H9 (cell line): Measurements from ENCODE around the gene PCDH17. TPM values are rescaled to one million over a fixed set of nuclear protein-coding genes. Genes with fewer than 3 reads are reported as not detected.

Source experiments
- DNase-seq: peaks from one replicate; pipeline ENCODE4 v3.0.0-alpha.2; 2017
- H2AFZ ChIP-seq: one replicate; pipeline ENCODE4 v1.6.1; 2013; ENCODE audit warnings: mild to moderate bottlenecking, low read length, control low read depth, moderate library complexity
- H2AK5ac ChIP-seq: 2 replicates; pipeline ENCODE4 v1.6.1; 2013; ENCODE audit warnings: low read length, control low read depth, mixed read lengths; ENCODE audit not compliant: insufficient read length
- H2BK120ac ChIP-seq: one replicate; pipeline ENCODE4 v1.6.1; 2013; ENCODE audit warnings: low read depth, mild to moderate bottlenecking, low read length, control low read depth, inconsistent platforms; ENCODE audit not compliant: poor library complexity, severe bottlenecking
- H2BK12ac ChIP-seq: 2 replicates; pipeline ENCODE4 v1.6.1; 2013; ENCODE audit warnings: low read length, control low read depth, mixed read lengths, low read depth; ENCODE audit not compliant: insufficient read length
- H2BK15ac ChIP-seq: 2 replicates; pipeline ENCODE4 v1.6.1; 2013; ENCODE audit warnings: low read depth, low read length, control low read depth
- H2BK20ac ChIP-seq: one replicate; pipeline ENCODE4 v1.6.1; 2013; ENCODE audit warnings: low read depth, mild to moderate bottlenecking, low read length, control low read depth, inconsistent platforms; ENCODE audit not compliant: poor library complexity, severe bottlenecking
- H2BK5ac ChIP-seq: 2 replicates; pipeline ENCODE4 v1.6.1; 2013; ENCODE audit warnings: low read length, control low read depth, mixed read lengths; ENCODE audit not compliant: insufficient read length
- H3K14ac ChIP-seq: 2 replicates; pipeline ENCODE4 v1.6.1; 2013; ENCODE audit warnings: low read length, control low read depth; ENCODE audit not compliant: insufficient read depth
- H3K18ac ChIP-seq: 2 replicates; pipeline ENCODE4 v1.6.1; 2013; ENCODE audit warnings: low read depth, mild to moderate bottlenecking, mixed read lengths, low read length, control low read depth; ENCODE audit not compliant: insufficient read length
- H3K23ac ChIP-seq: 2 replicates; pipeline ENCODE4 v1.6.1; 2013; ENCODE audit warnings: low read length, control low read depth, mixed read lengths, low read depth; ENCODE audit not compliant: insufficient read length
- H3K23me2 ChIP-seq: 2 replicates; pipeline ENCODE4 v1.6.1; 2013; ENCODE audit warnings: low read depth, mild to moderate bottlenecking, mixed read lengths, low read length, control low read depth; ENCODE audit not compliant: insufficient read length, poor library complexity, severe bottlenecking
- H3K27ac ChIP-seq: 2 replicates; pipeline ENCODE4 v1.5.1; 2013; ENCODE audit warnings: low read length, control low read depth, mixed read lengths, low read depth; ENCODE audit not compliant: insufficient read length
- H3K27me3 ChIP-seq: 2 replicates; pipeline ENCODE4 v1.6.1; 2013; ENCODE audit warnings: low read length, control low read depth, inconsistent platforms; ENCODE audit not compliant: insufficient read depth
- H3K4ac ChIP-seq: 2 replicates; pipeline ENCODE4 v1.6.1; 2013; ENCODE audit warnings: low read depth, mild to moderate bottlenecking, control low read depth, inconsistent platforms, low read length, moderate library complexity
- H3K4me1 ChIP-seq: 2 replicates; pipeline ENCODE4 v1.6.1; 2013; ENCODE audit warnings: low read length, control low read depth, inconsistent platforms; ENCODE audit not compliant: insufficient read depth
- H3K4me2 ChIP-seq: 2 replicates; pipeline ENCODE4 v1.6.1; 2013; ENCODE audit warnings: low read length, control low read depth, mixed read lengths; ENCODE audit not compliant: insufficient read length, insufficient read depth
- H3K56ac ChIP-seq: 2 replicates; pipeline ENCODE4 v1.6.1; 2013; ENCODE audit warnings: low read depth, mild to moderate bottlenecking, mixed read lengths, low read length, control low read depth; ENCODE audit not compliant: insufficient read length
- H3K79me1 ChIP-seq: 2 replicates; pipeline ENCODE4 v1.6.1; 2013; ENCODE audit warnings: low read depth, mild to moderate bottlenecking, moderate library complexity, low read length, control low read depth, inconsistent platforms; ENCODE audit not compliant: insufficient read depth, poor library complexity, severe bottlenecking
- H3K79me2 ChIP-seq: 2 replicates; pipeline ENCODE4 v1.6.1; 2013; ENCODE audit warnings: low read length, control low read depth, inconsistent platforms; ENCODE audit not compliant: insufficient read depth
- H3K9ac ChIP-seq: 2 replicates; pipeline ENCODE4 v1.6.1; 2013; ENCODE audit warnings: low read length, control low read depth, mixed read lengths; ENCODE audit not compliant: insufficient read length; ENCODE audit errors: extremely low read depth
- H3K9me3 ChIP-seq: one replicate; pipeline ENCODE4 v1.6.1; 2013; ENCODE audit warnings: low read depth, low read length, inconsistent platforms; ENCODE audit not compliant: control insufficient read depth
- H3T11ph ChIP-seq: one replicate; pipeline ENCODE4 v1.6.1; 2013; ENCODE audit warnings: mild to moderate bottlenecking, low read length, control low read depth, inconsistent platforms
- H4K20me1 ChIP-seq: one replicate; pipeline ENCODE4 v1.6.1; 2013; ENCODE audit not compliant: control insufficient read depth, insufficient read length, insufficient read depth
- H4K5ac ChIP-seq: 2 replicates; pipeline ENCODE4 v1.6.1; 2013; ENCODE audit warnings: low read depth, mild to moderate bottlenecking, mixed read lengths, low read length, control low read depth; ENCODE audit not compliant: insufficient read length
- H4K8ac ChIP-seq: replicated peaks from 2 replicates; pipeline ENCODE4 v1.6.1; 2013; ENCODE audit warnings: low read length, control low read depth, mixed read lengths, low read depth; ENCODE audit not compliant: insufficient read length
- H4K91ac ChIP-seq: 2 replicates; pipeline ENCODE4 v1.6.1; 2013; ENCODE audit warnings: low read depth, mild to moderate bottlenecking, moderate library complexity, mixed read lengths, low read length, control low read depth; ENCODE audit not compliant: insufficient read length
- H3K27ac Mint-ChIP-seq, 3 experiments: 2 replicates in 2 of 3; 3 replicates in 1 of 3; pipeline ENCODE4 v1.8.0; 2020 to 2021; ENCODE audit warnings: mixed read lengths in 3 of 3, mild to moderate bottlenecking in 1 of 3, moderate library complexity in 1 of 3
- H3K27me3 Mint-ChIP-seq: 2 replicates; pipeline ENCODE4 v1.8.0; 2021; ENCODE audit warnings: low read depth, mild to moderate bottlenecking, moderate library complexity, mixed read lengths
- H3K36me3 Mint-ChIP-seq, 3 experiments: 2 replicates in 2 of 3; 3 replicates in 1 of 3; pipeline ENCODE4 v1.8.0; 2020 to 2021; ENCODE audit warnings: low read depth in 3 of 3, mixed read lengths in 3 of 3; ENCODE audit not compliant: insufficient read depth in 1 of 3
- H3K4me1 Mint-ChIP-seq, 2 experiments: 2 replicates each; pipeline ENCODE4 v1.8.0; 2020; ENCODE audit warnings: mixed read lengths in 2 of 2
- H3K4me3 Mint-ChIP-seq, 2 experiments: 2 replicates in 1 of 2; 3 replicates in 1 of 2; pipeline ENCODE4 v1.8.0; 2020 to 2021; ENCODE audit warnings: mild to moderate bottlenecking in 2 of 2, mixed read lengths in 2 of 2, moderate library complexity in 1 of 2
- H3K9me3 Mint-ChIP-seq, 2 experiments: 2 replicates in 1 of 2; 3 replicates in 1 of 2; pipeline ENCODE4 v1.8.0; 2020; ENCODE audit warnings: mild to moderate bottlenecking in 2 of 2, mixed read lengths in 2 of 2, moderate library complexity in 1 of 2
- CTCF ChIP-seq: fragments of 200-600 bp; sonication (generic); conservative IDR thresholded peaks from 3 replicates; pipeline ENCODE4 v1.8.0; 2021; ENCODE audit warnings: antibody characterized with exemption, mild to moderate bottlenecking
- WGBS: extraction: QIAGEN DNeasy Blood & Tissue Kit; methylation state at CpG from one replicate; pipeline ENCODE4 v1.1.7; 2013; ENCODE audit warnings: missing lambda C conversion rate, low lambda C conversion rate, mixed read lengths; ENCODE audit not compliant: insufficient read length; ENCODE audit errors: extremely low coverage; 5-methylcytosine and 5-hydroxymethylcytosine counted together
- total RNA-seq: library from RNA; stranded (reverse); gene quantifications from 2 replicates; pipeline ENCODE4 v1.2.1, GENCODE V29; 2021

The PCDH17 gene
- total RNA-seq, 1 experiment from 2014 or later: 0.52 TPM

- Histone ChIP-seq H4K5ac (no peak overlapping the region), H3T11ph (no peak overlapping the region), H3K56ac (no peak overlapping the region), H3K14ac (no peak overlapping the region), H2BK120ac (no peak overlapping the region), H3K9me3 (no peaks in the 10 kb centered on the region), H2BK15ac (no peak overlapping the region), H3K27ac (no peak overlapping the region), H2BK5ac (no peak overlapping the region), H3K23me2 (peaks cover 18% of the 10 kb centered on the region), H4K91ac (no peak overlapping the region), H3K23ac (no peak overlapping the region), H3K27me3 (peaks cover 31% of the 10 kb centered on the region; the same call in 1 of the 2 replicates), H3K4ac (no peak overlapping the region), H3K18ac (no peak overlapping the region), H4K20me1 (no peaks in the 10 kb centered on the region), H3K4me1 (no peaks in the 10 kb centered on the region), H3K4me2 (no peak overlapping the region), H3K79me1 (no peaks in the 10 kb centered on the region), H2AFZ (no peak overlapping the region), H2AK5ac (no peak overlapping the region), H2BK12ac (no peak overlapping the region), H4K8ac (no peak overlapping the region), H3K79me2 (no peaks in the 10 kb centered on the region), H3K9ac (no peak overlapping the region), H2BK20ac (no peak overlapping the region)
- peaks cover 14 to 18% of the 10 kb centered on the region in 2 experiments for H3K4me1 Mint-ChIP-seq
- H3K9me3 Mint-ChIP-seq: peaks cover 4 to 12% of the 10 kb centered on the region in 2 experiments; a peak in 4 of 5 replicates
- peaks cover 0 to 17% (median 0%) of the 10 kb centered on the region in 3 experiments; a peak in 3 of 7 replicates for H3K36me3 Mint-ChIP-seq
- H3K4me3 Mint-ChIP-seq: no peak overlapping the region
- no CpG with 5 or more reads among the region's 2 CpGs for WGBS
- peaks cover 56% of the 10 kb centered on the region for H3K27me3 Mint-ChIP-seq
- TF ChIP-seq CTCF: no peak
- no peak overlapping the region for H3K27ac Mint-ChIP-seq
- no peak for DNase-seq
Observed at GRCh38 chr13:57636816-57637215, 5.3 kb downstream of the PCDH17 start.
